OCI-M1 (cell line): ENCODE results near the gene PSMA2.
A peak's percentile ranks its signal among the peaks of the same experiment; 100 is the strongest.

ENCODE experiments used
- DNase-seq: peaks from one replicate; lab custom pipeline; 2025; lab: John Stamatoyannopoulos, UW

Gene PSMA2

DNA sequence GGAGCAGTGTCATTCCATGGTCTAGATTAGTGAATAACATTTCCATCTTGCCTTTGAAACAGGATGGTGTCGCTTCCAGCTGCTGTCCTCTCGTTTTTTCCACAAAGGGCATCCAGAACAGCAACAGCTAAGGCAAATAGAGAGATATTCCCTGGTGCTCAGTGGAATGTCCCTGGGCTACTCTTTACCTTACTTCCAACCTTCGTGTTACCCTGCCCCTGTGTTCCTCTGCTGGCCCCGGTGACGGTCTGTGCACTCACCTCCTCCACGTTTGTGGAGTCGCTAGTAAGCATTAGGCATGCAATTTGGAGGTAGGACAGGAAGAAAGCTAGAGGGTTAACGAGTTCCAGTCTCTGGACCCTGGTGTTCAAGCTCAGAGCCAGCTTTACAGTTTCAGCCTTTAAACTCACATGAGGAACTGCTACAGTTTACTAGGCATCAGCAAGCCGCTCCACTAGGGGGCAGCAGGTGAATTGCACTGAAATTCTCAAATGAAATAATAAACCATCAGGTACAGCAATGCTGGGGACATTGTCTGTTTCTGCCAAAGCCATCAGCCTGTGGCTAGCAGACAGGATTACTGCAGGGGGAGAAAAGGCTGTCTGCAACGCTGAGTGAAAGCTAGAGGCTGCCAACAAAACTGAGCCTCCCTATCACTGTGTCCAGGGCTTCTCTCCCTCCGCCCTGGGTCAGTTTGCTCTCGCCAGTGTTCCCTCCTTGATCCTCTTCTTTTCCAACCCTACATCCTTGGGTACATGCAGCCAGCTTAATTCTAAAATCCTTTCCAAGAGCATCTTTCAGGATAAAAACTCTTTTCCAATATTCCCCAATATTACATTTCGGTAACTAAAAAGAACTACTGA lies 9.2 kb upstream of the PSMA2 start:
- peak; percentile 80 for DNase-seq

DNA sequence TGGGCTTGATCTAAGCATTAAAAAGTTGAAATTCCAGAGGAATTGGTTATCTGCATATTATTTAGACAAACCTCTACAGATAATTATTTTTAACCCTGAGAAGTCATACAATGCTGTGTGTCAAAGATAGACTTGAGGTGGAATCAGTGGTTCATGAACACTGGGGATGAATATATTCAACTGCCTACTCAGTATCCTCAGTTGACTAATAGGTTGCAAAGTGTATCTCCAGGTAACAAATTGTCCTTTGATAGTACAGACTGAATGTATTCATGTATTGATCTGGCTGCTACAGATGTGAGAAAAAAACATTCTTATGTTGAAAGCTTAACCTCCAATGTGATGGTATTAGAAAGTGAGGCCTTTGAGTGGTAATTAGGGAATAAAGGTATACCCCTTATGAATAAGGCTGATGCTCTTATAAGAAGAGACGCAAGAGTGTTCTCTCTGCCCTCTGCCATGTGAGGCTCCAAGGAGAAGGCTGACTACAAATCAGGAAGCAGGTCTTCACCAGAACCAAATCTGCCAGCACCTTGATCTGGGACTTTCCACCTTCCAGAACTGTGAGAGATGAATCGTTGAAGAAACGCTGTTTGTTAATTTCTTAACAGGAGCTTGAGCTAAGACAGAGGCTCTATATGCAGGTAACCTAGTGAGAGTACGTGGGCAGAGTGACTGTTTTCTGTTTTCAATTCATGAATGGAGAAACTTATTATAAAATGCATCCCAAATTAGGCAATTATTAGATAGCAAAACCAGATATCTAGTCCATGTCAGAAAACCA lies 7.7 kb upstream of the PSMA2 start:
- DNase-seq, result no peak

DNA sequence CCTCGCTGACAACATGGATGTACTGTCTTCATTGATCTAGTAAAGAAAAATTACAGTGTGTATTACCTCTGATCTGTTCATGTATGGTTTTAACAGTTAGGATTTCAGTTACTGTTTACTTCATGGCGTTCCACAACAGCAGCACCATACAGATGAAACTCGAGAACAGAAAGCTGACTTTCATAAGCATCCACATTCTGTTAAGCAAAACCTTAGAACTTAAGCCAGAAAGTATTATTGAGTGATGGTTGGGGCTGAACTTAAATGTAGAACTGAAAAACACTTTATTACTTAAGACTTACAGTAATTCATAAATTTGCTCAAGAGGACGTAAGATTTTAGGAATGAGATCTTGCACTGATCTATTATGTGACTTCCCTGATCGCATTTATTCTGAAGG lies 3.9 kb upstream of the PSMA2 start:
- DNase-seq, result no peak

DNA sequence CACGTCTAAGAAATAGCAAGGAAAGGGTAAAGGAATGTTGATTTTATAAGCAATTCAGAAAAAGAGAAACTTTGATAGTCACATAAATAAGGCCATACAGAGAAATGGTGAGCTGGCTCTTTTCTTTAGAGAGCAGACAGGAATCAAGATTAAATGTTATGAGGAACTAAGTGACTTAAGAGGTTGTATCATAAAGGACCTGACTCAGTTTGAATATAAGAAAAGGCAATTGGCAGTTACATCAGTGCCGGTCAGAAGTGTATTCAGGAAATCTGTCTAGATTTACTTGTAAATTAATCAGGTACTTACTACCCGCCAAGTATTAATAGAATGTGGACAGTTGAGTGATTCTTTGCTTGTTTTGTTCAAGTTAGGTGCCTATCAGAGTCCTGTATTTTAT lies 2.3 kb upstream of the PSMA2 start:
- DNase-seq, result no peak

DNA sequence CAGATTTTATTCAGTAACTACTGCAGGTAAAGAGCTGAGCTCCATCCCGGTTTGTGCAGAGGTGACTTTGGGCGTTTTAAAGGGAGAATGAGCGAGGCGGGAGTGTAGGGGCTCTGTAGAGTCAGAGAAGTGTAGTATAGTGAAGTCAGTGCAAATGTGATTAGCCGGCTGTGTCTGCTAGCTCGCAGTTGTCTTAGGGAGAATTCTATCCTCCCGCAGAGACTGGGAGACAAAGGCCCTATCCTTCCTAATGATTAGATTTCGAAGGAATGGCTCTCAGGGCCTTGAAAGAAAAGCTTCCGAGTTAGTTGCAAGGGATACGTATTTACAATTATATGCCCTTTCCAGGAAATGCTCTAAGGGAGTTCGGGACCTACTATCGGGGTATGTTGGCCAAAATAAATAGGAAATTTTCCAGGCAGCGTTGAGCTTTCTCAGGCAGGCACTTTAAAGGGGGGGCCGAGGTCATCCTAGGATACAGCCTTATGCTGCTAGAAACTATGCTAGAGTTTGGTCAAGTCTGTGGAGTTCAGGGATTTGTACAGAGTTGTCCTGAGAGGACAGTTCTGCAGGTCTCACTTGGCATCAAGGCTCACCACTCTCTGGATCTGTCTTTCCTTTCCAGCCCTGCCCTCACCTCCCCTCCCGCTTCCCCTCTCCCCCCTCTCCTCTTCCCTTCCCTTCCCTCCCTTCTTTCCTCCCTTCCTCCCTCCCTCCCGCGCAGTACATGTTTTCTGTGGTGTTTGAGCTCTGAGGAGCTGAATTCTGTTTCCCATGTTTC lies 1.0 kb upstream of the PSMA2 start:
- peak; percentile 22 for DNase-seq

DNA sequence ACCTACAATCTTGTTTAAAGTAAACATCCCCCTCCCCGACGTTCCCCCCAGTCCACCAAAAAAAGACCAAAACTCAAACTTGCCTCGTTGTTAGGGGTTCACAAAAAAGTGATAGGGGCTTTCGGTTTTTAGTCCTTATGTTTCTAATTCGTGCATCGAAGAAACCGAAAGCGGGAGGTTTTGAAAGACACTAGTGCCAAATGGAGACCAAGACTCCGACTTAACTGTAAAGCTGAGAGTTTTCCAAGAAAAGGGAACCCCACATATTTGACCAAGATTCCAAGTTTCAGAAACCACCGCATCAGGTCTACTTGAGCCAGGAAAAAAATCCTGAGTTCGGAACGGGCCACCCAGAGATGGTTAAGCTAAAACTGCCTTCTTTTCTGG lies 534 bp downstream of the PSMA2 start:
- peak; percentile 49 for DNase-seq

DNA sequence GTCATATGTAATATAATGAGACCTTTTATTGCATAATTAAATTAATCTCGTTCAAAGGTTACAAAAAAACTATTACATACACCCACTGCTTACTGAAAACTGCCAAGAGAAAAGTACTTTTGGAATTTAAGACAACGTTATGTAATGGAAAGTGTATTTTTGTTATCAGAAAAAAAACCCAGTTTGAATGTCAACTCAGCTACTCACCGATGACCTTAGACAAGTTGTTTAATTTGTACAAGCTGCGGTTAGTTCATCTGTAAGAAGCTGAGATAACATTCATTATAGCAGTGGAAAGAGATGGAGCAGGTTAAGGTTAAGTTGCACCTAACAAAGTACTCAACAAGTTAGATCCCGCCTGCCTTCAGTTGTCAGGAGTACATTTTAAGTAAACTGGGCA lies 1.1 kb downstream of the PSMA2 start:
- DNase-seq, result peak; percentile 30

DNA sequence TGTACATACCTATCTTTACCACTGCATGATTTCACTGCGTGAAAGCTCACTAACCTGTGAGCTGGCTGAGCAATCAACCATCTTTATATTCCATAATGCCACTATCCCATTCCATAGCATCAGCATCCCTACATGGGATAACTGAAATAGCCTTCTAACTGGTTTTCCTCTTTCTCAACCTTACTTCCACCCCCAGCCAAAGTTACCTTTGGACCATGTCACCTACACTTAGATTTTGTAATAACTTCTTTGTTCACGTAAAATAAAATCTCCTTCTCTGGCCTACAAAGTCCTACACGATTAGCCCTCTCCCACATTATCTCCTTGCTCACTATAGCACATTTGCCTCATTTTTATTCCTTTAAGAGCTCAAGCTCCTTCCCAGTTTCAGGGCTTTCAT lies 2.5 kb downstream of the PSMA2 start:
- no peak for DNase-seq

DNA sequence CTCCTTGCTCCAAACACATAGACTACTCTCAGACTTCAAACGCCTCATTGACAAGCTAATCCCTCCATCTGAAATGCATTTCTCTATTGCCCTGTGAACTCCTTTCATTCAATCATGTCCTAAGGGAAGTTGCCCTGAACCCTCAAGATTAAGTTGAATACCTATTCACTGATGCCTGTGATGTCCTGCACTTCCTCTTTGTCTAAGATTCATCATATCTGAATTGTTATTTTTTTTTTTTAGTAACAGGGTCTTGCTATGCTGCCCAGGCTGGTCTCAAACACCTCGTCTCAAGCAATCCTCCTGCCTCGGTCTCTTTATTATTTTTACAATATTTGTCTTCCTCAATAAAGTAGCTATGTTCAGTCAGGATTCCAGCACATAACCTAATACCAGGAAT lies 3.2 kb downstream of the PSMA2 start:
- DNase-seq, result peak; percentile 4

DNA sequence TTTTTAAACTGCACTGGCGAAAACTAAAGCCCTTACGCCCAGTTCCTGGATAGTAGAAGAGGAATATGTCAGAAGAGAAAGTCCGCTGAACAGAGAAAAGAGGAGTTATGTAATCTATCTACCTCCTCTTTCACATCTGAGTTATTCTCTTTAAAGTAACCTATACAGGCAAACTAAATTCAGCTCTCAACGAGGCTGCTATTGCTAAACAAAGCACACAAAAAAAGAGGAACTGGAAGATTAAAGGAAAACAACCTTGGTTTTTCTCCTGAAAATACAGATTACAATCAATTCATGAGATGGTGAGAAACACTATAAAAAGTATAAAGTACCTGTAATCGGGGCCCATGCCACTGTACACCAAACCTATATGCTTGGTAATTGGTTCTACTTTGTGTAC lies 5.8 kb downstream of the PSMA2 start:
- peak; percentile 58 for DNase-seq

DNA sequence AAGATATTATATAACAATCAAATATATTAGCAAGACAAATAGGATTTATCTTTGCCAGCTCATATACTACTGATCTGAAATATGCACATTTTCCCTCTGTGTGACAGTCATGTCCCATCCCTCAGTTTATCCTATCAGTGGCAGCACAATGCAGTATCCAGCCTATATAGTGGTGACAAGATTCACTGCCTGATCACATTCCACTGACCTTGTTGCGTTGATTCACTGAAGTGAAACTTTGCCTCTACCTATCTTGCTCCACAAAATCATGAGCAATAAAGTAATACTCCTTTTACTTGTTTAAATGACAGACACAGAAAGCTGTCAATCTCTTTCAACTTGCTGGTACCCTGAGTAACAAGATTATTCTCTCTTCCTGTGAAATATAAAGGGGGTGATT lies 6.3 kb downstream of the PSMA2 start:
- no peak for DNase-seq

DNA sequence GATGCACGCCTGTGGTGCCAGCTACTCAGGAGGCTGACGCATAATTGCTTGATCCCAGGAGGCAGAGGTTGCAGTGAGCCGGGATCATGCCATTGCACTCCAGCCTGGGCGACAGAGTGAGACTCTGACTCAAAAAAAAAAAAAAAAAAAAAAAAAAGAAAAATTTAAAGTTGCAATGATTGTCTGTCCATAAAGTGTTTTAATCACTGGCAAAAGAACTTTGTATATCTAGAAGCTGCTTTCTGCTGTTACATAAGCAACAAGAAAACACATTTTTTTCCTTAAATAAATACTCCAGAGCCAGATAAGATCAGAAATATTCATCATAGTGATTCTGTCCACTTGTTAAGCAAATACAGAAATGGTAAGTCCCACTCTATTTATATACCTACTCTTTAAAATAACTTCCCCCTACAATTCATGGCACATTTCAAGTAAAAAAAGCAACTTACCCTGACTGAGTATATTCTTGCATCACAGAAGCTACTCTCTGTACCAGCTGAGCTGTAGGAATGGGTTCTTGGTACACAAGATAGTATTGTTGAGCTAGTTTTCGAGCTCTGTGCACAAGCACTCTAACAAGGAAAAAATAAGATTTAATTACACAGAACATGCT lies 7.6 kb downstream of the PSMA2 start:
- DNase-seq, result no peak

DNA sequence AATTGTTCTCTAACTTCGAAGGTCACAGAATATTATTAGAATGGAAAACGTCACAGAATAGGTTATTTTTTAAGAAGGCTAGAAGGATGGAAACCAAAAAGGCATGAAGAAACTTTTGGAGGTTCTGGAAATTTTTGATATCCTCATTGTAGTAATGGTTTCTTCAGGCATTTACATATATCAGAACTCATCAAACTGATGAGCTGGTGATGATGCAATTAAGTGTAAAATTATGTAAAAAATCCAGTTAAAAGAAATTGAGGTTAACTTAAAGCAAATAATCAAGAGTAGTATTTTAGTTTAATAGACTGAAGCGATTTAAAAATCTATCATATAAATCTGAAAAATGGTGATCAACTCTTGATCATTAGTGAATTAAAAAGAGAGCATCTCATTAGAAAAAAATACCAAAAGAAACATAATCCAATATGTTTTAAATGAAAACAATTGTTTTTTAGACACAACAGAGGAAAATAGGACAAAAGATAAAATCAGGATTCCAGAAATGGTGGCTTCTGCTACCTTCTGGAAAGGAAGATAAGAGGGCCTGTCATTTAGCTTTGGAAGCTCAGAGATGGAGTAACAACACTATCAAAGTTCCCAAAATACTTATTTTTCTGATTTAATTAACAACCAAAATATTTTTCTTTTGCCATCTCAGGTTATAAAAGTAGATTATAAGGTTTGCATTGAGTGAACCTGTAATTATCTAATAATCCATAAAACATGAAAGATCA lies 9.8 kb downstream of the PSMA2 start:
- DNase-seq, result no peak

DNA sequence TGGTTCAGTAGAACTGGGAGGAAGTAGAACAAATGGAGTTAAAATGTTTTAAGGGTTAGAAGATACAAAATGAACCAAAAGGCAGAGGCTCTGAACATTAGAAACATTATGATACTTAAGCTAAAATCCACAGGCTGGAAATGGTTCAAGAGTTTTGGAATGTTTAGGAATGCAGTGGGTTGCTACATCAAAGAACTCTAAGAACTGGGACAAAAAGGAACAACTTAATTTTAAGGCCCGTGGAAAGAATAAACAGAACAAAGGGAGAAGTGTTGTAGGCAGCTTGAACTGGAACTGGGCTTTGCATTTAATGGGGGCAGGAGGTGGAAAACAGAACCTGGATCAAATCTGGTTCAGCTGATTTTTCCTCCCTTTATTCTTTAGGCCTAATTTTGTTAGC lies 16.6 kb downstream of the PSMA2 start:
- no peak for DNase-seq

DNA sequence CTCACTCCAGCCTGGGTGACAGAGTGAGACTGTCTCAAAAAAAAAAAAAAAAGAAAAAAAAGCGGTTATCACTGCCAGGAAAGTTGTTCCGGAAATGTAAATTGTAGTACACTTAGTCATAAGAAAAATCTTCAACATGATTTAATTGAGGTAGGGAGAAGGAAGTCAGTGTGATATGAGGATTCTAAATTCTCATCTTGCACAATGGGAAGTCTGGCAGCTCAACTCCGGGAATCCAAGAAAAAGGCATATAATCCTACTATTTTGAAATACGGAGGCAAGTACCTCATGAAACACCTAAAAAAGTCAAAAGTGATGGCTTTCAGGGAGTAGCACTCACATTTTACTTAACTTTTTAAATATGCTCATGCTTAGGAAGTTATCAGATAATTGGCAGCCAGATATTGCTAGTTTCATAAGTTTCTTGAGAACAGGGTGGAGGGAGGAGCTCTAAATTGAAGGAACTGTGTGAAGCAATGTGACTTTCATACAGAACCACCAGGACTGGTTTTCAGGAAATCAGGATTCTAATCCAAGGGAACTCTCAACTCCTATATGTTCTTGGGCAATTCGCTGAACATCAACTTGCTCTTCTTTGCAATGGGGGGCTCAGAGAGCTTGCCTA lies 17.4 kb downstream of the PSMA2 start:
- peak; percentile 21 for DNase-seq

DNA sequence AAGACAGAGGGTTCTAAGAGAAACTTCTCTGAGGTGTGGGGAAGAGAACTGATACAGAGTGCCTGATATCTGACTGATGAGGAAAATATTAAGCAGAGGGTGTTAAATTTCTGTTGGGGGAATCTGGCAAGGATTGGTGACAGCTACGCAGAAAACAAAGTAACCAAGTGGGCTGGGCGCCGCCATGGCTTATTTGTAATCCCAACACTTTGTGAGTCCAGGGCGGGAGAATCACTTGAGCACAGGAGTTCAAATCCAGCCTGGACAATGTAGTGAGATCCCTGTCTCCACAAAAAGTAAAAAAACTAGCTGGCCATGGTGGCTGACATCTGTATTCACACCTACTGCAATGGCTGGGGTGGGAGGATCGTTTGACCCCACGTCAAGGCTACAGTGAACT lies 18.0 kb downstream of the PSMA2 start:
- no peak for DNase-seq

DNA sequence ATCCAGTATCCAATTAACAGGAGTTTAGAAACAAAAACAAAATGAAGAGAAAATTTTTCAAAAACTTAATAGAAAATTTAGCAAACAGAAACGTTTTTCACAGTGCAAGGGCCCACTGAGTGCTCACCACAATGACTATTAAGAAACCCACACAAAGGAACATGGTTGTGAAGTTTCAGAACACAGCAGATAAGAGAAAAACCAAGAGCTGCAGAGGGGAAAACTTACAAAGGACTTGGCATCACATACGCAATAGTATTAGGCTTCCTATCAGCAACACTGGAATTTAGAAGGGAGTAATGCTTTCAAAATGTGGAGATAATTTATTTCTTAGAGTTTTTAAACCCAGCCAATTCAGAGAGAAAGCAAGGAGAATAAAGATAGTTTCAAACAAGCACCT lies 18.4 kb downstream of the PSMA2 start:
- peak; percentile 65 for DNase-seq

DNA sequence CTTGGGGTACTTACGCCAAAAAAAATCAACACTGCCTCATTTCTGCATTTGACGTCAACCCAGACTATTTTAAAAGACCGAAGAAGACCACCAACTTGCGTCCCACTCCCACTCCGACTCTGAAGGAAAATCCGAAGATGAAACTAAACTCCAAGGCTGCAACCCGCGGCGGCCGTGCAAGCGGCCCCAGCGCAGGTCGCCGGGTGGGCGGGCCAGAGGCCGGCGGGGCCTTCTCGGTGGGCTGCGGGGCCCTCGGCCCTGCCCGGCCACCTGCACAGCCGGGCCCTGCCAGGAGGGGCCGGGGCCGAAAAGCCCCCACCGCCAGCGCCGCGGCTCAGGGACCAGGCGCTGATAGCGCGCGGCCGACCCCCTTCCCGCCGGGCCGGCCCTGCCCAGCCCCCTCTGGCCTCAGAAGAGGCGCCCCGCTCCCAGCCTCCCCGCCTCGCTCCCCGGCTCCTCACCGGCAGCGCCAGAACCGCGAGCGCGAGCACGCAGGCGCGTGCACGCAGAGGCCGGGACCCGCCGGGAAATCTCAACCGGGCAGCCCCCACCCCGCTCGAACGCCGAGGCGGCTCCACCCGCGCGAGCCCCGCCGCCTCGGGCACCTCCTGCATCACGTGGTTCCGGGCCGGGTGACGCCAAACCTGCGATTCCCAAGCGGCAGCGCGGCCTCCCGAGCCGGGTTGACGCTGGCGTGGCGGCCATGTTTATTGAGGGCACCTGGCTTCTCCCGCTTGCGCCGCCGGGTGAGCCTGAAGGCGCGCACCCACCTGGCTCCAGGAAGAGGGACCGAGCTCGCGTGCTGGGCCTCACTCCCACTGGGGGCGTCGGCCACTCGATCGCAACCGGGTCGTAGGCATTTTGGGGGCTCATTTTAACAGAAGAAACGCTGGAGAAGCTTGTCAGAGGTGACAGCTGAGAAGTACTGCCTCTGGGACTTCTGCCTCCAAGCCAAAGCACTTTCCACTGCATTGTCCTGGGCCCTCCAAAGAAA lies 20.2 kb downstream of the PSMA2 start, which contains the start of gene C7orf25:
TSS of gene C7orf25 (minus strand) at position 617 of the 994 bp plus-strand sequence. CDS start 1,170 bp downstream, outside the sequence.
- DNase-seq, result peak; percentile 92

DNA sequence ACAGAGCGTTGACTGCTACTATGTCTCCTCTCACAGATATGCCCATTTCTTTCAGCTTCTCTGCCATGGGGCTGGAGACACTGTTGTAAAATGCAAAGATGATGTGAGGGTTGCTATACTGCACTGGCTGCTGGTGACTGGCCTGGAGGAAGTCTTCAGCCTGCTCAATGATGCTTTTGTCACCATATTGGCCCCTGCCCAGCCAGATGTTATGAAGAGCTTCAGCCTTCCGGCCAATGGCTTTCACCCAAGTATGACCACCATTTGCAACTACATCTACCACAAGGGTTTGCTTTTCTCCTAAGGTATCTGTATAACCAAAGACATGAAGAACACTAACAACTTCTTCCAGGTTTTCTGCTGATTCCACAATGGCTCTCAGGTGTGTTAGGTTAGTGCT lies 21.7 kb downstream of the PSMA2 start:
- DNase-seq, result no peak

DNA sequence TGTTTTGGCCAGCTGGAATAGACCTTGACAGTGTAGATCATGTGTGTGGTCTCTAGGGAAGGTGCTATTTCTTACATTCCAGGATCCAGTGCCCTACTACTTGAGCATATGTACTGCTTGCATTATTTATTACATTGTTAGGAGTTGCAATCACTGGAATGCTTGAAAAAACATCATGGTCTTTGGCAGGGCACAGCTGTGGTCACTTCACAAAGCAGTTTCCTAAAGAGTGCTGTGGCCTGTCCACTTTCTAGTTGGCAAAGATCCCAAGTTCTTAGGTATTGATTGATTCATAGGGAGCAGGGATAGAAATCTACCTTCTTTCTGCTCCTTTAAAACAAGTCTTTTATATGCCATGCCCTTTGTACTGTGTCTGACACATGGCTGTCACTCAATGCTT lies 24.7 kb downstream of the PSMA2 start:
- DNase-seq, result no peak
